GM21515 (cell line): ENCODE data around the gene MEIS2.

Experiments
- ATAC-seq: cut with Tn5 transposase; IDR thresholded peaks from one replicate; pipeline ENCODE4 v1.9.1; 2021; ENCODE audit not compliant: unreplicated experiment

MEIS2 gene

DNA sequence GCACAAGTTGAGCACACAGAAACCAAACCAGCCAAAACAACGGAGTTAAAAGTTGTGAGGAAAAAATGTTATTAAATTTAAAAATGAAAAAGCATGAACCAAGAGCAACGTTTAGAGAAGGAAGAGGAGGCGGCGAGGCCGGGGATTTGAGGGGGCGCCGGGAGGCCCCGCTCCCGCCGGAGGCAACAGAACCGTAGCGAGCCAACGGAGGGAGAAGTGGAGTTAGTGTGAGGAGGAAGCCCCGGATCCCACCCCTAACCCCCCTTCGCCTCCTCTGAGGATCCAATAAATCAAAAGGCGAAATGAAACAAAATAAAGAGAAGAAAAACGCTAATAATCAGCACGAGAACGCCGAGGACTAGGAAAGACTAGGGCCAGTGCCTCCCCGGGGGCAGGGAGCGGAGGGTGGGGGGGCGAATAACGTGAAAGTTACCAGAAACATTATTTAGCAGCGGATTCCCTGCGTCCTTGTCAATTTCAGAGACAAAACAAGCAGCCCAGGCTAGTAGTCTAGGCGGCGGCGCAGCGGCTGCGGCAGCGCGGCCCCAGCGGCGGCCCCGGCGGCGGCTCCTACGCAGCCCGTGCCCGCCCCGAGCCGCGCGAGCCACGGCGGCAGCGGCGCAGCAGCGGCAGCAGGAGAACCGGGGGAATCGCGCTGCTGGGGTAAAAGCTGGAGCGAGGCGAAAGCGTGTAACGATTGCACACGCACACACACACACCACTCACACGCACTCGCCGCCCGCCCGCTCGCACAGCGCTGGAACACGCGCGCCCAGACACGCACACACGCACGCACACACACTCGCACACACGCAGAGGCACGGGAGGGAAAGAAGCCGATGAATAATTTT, 1.7 kb downstream of the MEIS2 start:
- no peak for ATAC-seq

DNA sequence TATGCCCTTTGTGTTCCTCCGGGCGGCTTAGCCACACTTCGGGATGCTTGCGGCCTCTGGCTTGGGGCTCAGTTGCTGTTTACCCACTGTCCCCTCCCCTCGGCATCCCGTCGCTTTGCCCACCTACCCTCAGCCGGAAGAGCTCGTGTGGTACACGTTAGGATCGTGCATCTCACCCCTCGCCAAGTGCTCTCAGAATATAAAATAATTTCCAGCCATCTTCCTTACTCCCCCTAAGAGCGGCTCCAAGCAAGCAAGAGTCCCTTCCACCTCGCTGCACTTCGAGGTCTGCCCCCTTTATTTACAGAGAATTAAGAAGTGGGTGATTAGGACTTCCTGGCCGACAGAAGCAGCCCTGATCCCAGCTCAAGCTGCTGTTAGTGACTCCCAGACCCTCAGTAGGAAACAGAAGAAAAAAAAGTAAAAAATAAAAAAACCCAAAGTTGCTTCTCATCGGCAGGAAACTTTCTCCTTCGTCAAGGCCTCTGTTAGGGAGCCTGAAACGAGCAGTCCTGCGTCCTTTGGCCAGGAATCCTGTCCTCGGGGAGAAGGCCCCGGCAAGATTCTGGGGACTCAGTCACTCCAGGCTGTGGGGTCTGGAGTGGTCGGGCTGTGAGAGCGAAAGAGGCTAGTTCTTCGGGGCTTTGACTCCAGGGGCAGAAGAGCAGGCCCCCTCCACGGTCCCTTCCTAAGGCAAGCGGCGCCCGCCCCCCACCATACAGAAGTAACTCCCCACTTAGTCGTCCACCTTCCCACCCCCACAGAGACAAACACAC, 3.0 kb downstream of the MEIS2 start:
- no peak for ATAC-seq

DNA sequence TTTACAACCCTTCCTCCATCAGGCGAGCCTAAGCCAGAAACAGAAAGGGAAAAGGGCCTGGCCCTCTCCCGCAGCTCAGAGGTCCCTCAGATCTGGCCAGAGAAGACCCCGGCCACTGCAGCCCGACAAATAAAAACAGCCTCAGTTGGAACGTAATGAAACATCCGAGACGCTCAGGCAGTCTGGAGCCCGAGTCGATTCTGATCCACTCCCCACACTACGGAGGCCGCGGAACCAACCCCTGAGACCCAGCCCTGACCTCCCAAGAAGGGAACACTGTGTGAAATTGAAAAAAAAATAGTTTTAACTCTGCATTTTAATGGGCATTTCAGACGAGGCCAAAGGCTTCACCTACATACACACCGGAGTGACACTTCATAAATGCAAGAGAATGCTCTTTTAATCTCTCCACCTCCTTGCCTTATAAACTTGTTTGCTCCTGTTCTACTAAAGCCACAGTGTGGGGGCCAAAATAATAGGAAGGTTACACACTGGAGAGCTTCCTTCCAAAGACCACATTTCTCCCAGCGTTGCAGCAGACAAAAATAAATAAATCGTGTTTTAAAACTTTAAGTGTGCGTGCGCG, 3.7 kb downstream of the MEIS2 start:
- ATAC-seq, result no peak

DNA sequence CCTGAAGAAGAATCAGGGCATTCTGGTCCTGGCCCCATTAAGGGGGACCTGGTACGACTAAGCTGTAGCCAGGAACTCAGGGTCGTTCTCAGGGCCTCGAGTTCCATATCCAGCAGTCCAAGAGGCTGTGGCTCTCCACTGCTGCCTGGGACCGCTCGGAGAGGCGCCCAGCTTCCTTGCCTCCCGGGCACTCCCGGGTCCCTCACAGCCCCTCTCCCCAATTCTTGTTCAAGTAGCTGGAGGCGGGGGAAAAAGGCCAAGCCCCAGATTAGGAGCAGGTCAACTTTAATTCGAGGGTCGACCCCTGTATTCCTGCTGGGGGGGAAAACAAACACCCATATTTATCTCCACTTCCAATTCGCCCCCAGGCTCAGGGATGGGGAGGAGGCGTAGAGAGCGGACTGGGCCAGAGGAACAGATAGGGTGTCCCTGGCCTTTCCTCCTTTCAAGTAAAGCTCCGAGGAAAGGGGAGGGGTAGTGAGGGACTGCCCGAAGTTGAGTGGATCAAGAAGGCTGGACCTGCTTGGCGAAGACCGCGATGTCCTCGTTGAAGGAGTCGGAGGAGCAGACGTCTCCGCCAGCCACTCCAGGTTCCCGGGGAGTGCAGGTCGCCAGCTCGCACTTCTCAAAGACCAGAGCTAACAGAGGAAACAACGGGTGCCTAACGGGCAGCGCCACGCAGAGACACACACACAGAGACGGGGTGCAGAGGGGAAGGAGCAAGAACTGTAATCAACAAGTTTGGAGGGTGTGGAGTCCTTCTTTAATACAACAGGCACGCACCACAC, 4.4 kb downstream of the MEIS2 start:
- no peak for ATAC-seq

DNA sequence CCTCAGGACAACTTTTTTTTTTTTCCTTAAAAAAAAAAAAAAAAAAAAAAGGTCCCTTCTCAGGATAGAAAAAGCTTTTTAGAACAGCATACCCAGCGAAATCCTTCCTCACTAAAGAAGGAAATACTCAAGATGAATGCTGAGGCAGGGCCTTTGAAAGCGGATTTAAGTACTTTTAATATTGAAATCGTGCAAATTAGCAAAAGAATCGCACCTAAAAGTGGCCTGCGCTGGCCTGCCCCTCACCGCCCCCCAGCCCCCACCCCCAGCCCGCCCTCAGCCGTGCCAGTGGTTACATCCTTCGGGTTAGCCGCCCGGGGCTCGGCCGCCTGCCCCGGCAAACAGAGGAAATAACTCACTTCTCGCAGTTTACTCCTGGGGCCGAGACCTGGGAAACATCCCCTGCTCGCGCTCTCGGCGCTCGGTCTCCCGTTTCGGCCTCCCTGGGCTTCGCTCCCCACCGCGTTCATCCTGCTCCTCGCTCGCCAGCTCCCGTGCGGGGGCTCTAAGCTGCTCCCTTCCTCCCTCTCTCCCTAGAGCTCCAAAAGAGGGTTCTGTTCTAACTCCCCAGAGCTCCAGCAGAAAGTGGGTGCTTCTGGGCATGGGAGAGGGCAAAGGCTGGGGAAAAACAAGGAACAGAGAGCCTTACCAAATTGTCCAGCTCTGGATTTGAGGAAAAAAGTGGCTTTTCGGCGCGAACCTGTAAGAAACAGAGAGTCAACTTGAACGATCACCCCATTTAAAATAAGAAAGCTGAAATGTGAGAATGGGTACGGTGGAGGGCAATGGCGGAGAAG, 5.2 kb downstream of the MEIS2 start:
- ATAC-seq, result no peak

DNA sequence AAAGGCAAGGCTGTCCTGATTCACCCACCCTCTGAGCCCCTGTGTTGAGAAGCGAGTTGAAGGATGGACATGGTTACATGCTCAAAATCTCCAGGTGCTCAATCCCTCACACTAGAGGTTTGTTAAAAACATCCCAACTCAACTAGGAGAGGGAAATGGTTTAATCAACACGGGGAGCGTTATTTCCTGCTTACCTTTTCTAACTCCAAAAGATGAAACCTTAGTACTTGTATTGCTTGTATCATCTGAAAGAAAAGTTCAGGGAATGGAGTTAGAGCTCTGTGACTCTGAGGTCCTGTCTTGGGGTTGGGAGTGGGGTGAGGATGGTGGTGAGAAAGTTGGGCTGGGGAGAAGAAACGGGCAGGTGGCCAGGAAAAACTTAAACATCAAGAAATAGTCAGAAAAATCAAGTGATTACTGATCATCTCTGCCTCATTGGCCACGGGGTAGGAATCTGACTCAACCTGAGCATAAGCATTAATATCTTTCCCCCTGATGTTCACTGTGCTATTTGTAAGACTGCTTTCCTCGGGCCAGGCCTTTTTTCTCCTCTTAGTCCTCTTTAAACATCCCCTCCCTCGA, 5.9 kb downstream of the MEIS2 start:
- ATAC-seq, result no peak

DNA sequence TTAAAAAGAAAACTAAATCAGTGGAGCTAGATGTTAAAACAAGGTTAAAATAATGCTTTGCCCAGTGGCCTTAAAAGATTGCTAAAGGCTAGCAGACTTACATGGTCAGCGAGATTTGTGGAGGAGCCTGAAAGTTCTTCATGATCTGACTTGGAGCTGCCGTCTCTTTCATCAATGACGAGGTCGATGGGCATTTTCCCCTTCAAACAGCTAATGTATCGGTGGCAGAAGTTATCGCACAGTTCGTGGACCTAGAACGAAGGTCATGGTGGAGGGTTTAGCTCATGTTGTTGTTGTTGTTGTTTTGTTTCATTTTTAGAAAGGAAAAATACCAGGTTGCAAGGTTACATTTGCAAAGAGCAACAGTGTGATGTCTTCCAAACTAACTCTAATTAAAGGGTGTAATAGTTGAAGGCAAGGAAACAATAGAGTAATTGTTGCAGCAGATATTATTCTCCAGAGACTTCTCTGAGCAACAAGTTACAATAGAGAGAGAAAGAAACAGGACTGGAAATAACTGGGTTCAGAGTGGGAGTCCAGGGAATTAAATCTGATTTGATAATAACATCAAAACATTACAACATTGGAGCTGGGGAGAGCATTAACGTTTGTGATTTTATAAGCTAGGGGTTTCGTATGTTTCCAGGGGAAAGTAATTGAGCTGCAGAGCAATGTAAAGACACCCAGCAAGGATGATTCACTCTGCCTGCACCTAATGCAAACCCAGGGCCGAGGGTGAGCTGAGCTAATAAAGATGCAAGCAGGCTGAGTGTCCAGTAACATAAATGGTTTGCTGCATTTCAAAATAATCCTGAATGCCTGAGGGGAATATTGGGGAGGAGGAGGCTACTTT, 6.6 kb downstream of the MEIS2 start:
- no peak for ATAC-seq

DNA sequence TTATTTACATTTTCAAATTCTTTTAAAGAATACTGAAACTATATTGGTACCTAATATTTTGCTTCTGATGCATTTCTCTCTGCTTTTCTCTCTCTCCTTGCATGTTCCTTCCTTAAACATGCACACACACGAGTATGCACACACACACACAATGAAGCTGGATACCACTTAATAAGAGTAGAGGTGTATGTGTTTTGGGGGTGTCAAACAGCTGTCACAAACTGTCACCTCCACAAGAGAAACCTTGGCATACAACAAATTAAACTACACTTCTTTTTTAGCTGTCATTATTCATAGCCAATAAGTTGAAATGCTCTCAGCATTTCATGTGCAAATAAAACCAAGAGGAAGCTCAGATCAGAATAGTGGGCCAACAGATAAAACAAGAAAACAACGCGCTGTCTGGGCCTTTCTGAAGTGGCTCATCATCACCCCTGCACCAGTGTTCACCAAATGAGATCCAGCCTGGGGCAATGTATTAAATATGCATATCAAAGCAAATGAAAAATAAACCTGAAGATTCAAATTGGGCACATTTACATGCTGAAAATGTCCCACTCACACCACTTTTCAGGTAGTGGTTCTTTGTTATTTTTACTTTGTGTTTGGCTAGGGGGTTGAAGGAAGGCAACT, 9.7 kb downstream of the MEIS2 start:
- ATAC-seq, result no peak

DNA sequence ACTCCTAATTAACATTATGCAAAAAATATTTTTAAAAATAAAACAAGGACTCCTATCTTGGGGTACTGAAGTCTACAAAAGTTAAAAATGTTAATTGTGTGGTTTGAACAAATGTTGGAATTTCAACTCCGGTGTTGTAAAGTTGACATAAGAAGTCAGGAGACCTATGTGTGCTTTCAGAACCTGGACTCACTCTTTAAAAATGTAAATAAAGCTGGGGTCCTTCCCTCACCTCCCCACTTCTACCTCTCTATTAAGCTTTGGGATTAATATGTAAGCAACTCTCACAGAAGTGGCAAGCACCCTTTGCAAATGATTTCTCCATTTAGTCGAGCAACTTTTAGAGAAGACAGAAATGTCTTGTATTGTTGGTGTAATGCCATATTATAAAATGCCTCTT, 11.9 kb downstream of the MEIS2 start:
- ATAC-seq, result no peak

DNA sequence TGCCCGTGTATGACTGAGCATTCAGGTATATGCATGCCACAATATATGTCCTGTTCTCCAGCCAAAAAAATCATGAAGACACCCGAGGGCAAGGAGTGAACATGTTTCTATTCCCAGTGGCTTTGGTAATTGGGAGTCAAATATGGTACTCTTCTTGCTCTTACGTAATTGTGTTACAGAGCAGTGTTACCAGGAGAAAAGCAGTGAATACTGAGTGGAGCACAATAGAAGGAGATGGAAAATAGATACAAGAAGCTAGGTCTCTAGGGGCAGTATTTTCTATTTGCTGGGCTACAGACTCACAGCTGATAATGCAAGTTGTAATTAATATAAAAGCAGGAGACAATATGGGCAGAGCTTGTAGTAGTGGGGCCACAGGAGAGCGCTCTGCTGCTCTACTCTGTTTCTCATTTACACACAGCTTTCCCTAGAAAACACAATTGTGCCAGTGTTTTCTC, 13.2 kb downstream of the MEIS2 start:
- ATAC-seq, result no peak

DNA sequence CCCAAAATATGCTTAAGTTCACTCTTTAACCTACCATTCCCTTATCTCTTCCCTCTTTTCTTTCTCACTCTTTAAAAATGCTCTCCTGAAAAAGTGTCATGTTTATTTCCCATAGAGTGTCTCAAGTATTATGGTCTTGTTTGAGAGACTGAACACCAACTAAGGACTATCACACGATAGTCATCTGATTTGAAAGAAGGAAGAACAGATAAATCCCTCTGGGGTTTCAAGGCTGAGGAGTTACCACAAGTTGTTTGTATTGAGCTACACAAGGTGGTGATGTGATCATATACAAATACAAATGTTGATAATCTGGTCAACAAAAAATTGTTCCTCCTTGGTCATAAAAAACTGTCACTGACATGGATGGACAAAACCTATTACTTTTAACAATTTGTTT, 13.8 kb downstream of the MEIS2 start:
- no peak for ATAC-seq

DNA sequence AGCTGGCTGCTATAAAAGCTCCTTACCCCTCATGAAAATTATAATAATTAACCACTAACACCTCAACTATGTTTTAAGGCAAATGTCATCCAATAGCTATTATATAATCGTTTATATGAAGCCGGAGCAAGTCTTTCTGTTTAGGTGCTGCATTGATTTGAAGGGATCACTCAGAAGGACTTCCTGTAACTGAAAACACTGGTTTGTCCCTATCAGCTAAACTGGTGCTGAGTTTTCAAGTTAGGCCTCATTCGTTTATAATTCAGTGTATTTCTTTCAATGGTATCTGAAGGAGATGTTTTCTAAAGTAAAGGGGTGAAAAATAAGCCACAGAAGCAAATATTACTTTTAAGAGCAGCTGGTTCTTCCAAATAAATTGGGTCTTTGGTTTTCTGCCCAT, 14.2 kb downstream of the MEIS2 start:
- no peak for ATAC-seq

DNA sequence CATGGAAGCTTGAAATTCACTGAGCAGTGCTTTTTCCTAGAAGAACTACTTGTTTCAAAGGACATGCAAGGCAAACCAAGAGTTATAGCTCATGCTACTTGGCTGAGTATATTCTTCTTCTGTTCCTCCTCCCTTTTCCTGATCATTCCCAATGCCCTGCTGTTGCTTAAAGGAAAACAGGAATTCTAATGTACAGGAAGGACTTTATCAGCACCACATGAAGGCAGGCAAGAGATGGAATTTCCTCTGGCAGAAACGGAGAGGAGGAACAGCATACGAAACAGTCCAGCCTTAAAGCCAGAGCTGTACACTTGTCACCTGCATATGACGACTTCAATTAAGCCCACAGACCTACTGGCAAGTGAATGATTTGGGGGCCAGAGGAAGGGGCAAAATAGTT, 15.7 kb downstream of the MEIS2 start:
- no peak for ATAC-seq

DNA sequence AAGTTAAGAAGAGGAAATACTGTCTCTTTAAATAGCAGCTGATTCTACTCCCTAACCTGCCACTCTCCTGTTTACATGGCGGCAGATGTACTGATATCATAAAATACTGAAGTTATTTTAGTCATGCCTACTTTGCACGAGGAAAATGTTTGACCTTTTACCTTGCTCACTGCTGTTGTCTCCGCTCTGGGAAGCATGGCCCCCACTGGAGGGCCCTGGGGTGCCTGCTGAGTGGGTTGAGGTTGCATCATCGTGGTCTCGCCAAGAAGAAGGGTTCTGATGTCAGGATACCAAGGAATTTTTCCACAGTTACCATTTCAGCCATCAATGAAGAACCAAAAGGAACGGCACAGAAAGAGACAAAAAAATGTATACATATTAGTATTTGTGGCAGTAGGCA, 16.7 kb downstream of the MEIS2 start:
- no peak for ATAC-seq

DNA sequence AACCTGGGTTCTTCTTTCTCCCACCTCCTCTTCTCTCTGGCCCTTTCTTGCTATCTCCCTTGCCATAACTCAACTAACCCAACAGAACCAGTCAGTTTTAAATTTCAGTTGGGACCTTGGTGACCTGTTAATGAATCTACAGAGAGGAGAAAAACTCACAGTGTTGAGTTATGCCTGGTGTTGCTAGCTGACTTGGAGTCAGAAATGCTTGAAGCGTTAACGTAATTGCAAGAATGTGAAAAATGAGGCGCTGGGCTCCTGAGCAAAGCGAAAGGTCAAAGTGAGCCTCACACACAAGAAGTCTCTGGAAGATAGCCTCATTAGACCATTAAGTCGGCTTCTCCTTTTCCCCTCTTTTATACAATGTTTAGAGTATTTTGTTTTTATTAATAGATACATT, 18.4 kb downstream of the MEIS2 start:
- ATAC-seq, result no peak

DNA sequence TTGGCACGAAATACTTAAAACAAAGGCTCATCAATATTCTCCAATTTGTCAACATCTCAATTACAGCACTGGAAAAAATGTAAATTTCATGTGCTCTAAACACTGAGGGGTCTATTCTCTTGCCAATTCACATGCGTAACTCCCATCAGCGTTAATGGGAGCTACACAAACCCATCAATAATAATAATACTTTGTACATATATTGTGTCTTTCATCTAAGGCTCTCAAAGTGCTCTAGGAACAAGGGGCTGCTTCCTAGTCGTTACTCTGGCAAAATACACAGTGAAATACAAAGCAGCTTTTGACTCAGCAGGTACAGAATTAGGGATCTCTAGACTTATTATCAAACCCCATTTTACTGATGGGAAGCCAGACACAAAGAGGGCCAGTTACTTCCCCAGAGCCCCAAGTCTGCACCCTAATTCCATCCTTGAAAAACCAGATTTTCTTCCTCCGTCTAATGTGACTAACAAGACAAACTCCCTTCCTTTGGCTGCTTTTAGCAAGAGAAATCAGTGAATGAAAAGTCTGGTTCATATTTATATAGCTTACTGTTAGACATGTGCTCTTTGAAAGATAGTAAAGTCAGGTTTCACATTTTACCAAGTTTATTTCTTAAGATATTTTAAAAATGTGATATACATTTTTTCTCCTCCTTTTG, 20.0 kb downstream of the MEIS2 start:
- no peak for ATAC-seq

DNA sequence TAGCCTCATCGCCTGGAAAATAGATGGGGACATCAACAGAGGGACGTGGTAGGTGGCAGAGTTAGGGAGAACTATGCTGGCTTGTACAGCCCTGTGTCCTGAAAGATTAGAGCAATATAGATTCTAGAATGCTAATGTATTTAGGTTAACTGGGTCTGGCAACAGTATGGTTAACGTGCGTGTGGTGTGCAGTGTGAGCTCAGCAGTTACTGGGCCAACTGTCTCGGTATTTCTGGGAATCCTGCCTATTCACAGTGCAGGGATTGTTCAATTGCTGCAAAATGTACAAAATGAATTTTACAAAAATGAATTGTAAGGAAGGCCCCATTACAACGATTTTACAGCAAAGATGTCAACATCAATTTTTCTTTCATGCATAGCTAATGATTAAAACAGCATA, 20.6 kb downstream of the MEIS2 start:
- ATAC-seq, result no peak

DNA sequence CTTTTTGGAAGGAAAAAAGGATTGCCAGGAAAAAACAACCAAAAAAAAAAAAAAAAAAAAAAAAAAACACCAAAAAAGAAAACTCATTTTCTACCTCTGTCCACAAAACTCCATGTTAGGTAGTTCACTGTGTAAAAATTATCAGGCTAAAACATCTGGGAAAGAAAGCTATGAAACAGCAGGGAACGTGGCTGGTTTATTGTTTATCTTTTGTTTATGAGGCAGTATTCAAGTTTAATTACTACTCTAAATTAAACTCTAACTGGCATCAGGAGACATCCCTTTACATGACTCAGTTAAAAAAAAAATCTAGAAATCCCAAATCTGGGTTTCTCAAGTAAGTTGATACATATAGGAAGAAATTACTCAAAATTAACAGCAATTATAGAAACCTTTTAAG, 21.8 kb downstream of the MEIS2 start:
- ATAC-seq, result no peak
